ENCODE measurements around the gene PTPN14. TPM values are rescaled to one million over a fixed set of nuclear protein-coding genes. Genes with fewer than 3 reads are reported as not detected.

The PTPN14 gene
- polyA plus RNA-seq, 1 experiment, result 29.4 TPM

DNA sequence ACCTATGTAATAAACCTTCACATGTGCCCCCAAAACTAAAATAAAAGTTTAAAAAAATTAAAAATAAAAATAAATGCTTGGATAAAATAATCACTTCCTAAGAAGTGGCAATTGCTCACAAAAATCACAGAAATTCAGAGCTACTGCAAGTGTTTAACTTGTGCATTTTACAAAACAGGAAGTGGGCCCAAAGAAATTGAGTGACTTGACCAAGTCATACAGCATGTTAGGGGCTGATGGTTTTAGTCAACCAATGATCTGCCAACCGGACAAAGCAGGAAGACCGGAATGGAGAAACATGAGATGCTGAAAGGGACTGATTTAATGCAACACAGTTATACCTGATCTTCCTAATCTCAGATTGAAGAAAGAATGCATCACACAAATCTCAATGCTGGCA lies 173.9 kb downstream of the PTPN14 start:
- no peaks in the 10 kb centered on the region for H3K27me3 ChIP-seq (ENCODE audit: control insufficient read depth, insufficient read depth, low read length)
- ChIA-PET POLR2A (no interaction called here), CTCF (interaction anchor here (0.8 to 1.4 kb wide), 3 partner anchors 115 to 207 kb away, joined by 3 to 6 read pairs (median 3); no protein-coding TSS in a partner anchor)
- H3K4me3 ChIP-seq (ENCODE audit: low read depth, low read length), result no peak overlapping the region
- DNase-seq (ENCODE audit: low read depth), result no peak
- TF ChIP-seq, protein P1, sequence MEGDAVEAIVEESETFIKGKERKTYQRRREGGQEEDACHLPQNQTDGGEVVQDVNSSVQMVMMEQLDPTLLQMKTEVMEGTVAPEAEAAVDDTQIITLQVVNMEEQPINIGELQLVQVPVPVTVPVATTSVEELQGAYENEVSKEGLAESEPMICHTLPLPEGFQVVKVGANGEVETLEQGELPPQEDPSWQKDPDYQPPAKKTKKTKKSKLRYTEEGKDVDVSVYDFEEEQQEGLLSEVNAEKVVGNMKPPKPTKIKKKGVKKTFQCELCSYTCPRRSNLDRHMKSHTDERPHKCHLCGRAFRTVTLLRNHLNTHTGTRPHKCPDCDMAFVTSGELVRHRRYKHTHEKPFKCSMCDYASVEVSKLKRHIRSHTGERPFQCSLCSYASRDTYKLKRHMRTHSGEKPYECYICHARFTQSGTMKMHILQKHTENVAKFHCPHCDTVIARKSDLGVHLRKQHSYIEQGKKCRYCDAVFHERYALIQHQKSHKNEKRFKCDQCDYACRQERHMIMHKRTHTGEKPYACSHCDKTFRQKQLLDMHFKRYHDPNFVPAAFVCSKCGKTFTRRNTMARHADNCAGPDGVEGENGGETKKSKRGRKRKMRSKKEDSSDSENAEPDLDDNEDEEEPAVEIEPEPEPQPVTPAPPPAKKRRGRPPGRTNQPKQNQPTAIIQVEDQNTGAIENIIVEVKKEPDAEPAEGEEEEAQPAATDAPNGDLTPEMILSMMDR (IDR thresholded peaks at IDR 0.05; ENCODE audit: insufficient read depth, low read depth, low read length), result no peak
- peaks cover 3% of the 10 kb centered on the region for H3K36me3 ChIP-seq (ENCODE audit: control insufficient read depth, insufficient read depth, low read length)

DNA sequence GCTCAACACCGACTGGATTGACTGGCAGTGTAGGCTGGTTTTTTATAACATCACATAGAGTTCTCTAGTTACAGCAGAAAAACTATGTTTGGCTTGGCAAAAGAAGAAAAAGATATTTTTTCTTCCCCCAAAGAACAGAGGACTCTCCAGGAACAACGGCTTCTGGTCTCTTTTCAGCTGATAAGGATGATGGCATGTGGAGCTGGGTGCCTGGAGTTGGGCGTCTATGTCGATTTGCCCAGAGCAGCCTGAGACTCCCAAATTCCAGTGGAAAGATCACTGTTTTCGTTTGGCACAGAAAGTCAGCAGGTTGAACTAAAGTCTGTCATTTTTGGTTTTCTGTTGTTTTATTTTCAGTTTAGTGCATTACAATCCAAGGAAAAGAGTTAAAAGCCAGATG lies 179.3 kb downstream of the PTPN14 start:
- CTCF ChIA-PET, result interaction anchor here (1.1 to 1.8 kb wide), 2 partner anchors 16 to 220 kb away, joined by 4 read pairs; no protein-coding TSS in a partner anchor
- no peak overlapping the region for H3K4me3 ChIP-seq (ENCODE audit: low read depth, low read length)
- peaks cover 6% of the 10 kb centered on the region for H3K36me3 ChIP-seq (ENCODE audit: control insufficient read depth, insufficient read depth, low read length)
- no peaks in the 10 kb centered on the region for H3K27me3 ChIP-seq (ENCODE audit: control insufficient read depth, insufficient read depth, low read length)
- TF ChIP-seq, protein P1 (IDR thresholded peaks at IDR 0.05; ENCODE audit: insufficient read depth, low read depth, low read length), result no peak
- no peak for DNase-seq (ENCODE audit: low read depth)
- POLR2A ChIA-PET, result no interaction called here

GRCh38 chr1:214370615-214371014 lies 180.8 kb downstream of the PTPN14 start:
- DNase-seq (ENCODE audit: low read depth), result no peak
- ChIA-PET CTCF (interaction anchor here (1.2 kb wide), 1 partner anchor 9 kb away, joined by 3 read pairs; no protein-coding TSS in a partner anchor), POLR2A (no interaction called here)
- TF ChIP-seq, protein P1 (IDR thresholded peaks at IDR 0.05; ENCODE audit: insufficient read depth, low read depth, low read length), result no peak
- H3K27me3 ChIP-seq (ENCODE audit: control insufficient read depth, insufficient read depth, low read length), result no peaks in the 10 kb centered on the region
- peaks cover 6% of the 10 kb centered on the region; the same call in 1 of the 2 replicates for H3K36me3 ChIP-seq (ENCODE audit: control insufficient read depth, insufficient read depth, low read length)
- no peak overlapping the region for H3K4me3 ChIP-seq (ENCODE audit: low read depth, low read length)

GRCh38 chr1:214369364-214369763 lies 182.0 kb downstream of the PTPN14 start:
- no peak overlapping the region for H3K4me3 ChIP-seq (ENCODE audit: low read depth, low read length)
- no peak for DNase-seq (ENCODE audit: low read depth)
- CTCF ChIA-PET, result no interaction called here
- TF ChIP-seq, protein P1 (IDR thresholded peaks at IDR 0.05; ENCODE audit: insufficient read depth, low read depth, low read length), result no peak
- POLR2A ChIA-PET, result interaction anchor here (0.6 kb wide), 1 partner anchor 99 kb away, joined by 8 read pairs; no protein-coding TSS in a partner anchor
- no peaks in the 10 kb centered on the region for H3K27me3 ChIP-seq (ENCODE audit: control insufficient read depth, insufficient read depth, low read length)
- peaks cover 11% of the 10 kb centered on the region; the same call in 1 of the 2 replicates for H3K36me3 ChIP-seq (ENCODE audit: control insufficient read depth, insufficient read depth, low read length)

DNA sequence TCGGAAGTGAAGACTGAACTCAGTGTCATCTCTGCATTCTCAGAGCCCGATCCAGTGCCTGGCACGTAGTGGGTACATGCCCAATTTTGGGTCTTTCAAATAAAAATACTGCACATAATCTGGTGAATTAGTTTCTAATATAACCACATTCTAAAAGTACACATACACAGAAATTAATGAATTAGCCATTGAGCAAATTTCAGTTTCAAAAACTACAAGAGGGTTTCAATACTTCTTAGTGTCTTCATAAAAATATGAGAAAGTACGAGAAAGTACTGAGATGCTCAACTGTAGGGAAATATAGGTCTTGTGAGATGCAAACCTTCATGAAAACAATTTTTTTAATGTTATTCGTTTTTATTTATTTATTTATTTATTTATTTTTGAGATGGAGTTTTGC lies 183.6 kb downstream of the PTPN14 start:
- Histone ChIP-seq H3K4me3 (ENCODE audit: low read depth, low read length) (no peak overlapping the region), H3K36me3 (ENCODE audit: control insufficient read depth, insufficient read depth, low read length) (peaks cover 12% of the 10 kb centered on the region), H3K27me3 (ENCODE audit: control insufficient read depth, insufficient read depth, low read length) (no peaks in the 10 kb centered on the region)
- TF ChIP-seq, protein P1 (IDR thresholded peaks at IDR 0.05; ENCODE audit: insufficient read depth, low read depth, low read length), result no peak
- POLR2A ChIA-PET, result no interaction called here
- CTCF ChIA-PET, result no interaction called here
- no peak for DNase-seq (ENCODE audit: low read depth)

Measured in BJ (cell line).